CD4-positive, alpha-beta T cell treated with Interleukin-6 at 100 ng/mL for 8 hours (primary cell): Measurements from ENCODE around the gene MUC2.

Experiments used
- DNase-seq: peaks from one replicate; pipeline ENCODE4 v3.0.0-alpha.2; 2020; ENCODE audit warnings: mixed read lengths, low spot score

The MUC2 gene

DNA sequence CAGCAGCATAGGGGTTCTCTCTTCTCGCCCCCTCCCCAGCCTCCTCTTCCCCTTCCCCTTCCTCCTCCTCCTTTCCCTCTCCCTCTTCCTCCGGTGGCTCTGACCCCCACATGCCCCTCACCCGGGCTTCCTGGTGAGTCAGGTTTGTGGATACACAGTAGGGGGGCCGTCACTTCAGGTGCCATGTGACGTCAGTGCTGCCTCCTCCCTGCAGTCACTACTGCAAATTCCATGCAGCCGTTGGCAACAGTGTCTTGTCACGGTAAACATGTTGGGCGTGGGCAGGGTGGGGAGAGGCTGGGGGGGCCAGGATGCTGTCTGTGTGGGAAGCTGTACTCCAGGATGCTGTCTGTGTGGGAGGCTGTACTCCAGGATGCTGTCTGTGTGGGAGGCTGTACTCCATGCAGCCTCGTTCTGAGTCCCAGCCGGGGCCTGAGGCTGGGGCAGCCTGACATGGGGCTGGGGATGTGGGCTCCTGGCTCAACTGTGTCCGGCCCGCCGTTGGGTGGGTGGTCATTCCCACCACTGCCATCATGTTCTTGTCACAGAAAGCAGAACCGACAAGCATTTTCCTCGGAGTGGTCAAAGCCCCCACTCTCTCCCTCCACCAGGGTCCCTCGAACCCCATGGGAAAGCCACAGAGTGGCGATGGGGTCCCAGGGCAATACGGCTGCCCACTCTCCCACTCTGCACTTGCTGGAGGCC, 2.4 kb upstream of the MUC2 start:
- no peak for DNase-seq

DNA sequence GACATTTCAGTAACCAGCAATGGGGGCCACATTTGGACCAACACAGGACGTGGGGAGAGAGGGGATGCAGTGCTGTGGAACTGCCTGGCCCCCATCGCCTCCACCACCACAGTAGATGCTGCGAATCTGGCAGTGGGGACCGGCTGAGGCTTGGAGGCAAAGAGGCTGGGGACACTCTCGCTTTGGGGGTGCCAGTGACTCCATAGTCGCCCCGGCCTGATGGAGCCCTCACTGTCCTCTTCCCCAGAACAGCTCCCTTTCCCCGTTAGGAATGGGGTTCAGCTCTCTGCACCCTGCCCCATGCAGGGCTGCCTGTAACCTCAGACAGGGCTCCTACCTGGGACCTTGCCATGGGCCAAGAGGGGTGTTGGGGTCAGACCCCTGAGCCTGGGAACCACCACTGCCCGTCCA, 1.8 kb upstream of the MUC2 start:
- DNase-seq: no peak

DNA sequence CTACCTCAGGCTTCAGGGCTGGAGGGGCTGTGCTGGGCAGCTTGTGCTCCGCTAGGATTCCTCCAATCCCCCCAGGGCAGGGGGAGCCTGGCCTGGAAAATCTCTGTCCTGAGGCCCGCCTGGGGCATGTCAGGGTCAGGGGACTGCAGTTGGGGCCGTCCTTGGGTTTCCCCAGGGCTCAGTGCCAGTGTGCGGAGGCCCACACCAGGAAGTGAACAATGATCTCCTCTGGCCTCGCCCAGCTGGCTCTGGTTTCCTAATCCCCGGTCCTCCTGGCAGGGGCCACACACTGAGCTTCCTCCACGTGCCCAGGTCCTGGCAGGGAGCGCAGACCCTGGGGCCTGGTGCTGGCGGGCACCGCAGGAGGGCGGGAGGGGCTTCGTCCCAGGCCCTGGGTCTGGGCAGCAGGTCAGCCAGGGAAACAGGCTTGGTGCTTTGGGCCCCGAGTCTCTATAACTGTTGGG, 1.4 kb upstream of the MUC2 start:
- no peak for DNase-seq

DNA sequence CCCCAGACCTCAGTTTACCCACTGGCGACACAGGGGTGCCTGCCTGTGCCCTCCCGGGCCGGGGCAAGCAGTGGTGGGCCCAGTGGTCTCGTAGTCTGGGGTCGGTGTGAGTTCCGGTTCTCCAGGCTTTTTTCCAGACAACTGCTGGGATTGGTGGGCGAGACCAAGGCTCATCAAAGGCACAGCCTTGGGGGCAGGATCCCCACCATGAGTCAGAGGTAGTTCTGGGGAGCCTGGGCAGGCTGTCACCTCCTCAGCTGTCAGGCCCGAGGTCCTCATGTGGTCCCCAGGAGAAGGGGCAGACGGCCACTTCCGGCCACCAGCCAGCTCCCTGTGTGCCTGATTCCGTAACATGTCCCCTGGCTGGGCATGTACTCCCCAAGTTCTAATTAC, 827 bp upstream of the MUC2 start:
- DNase-seq: no peak

DNA sequence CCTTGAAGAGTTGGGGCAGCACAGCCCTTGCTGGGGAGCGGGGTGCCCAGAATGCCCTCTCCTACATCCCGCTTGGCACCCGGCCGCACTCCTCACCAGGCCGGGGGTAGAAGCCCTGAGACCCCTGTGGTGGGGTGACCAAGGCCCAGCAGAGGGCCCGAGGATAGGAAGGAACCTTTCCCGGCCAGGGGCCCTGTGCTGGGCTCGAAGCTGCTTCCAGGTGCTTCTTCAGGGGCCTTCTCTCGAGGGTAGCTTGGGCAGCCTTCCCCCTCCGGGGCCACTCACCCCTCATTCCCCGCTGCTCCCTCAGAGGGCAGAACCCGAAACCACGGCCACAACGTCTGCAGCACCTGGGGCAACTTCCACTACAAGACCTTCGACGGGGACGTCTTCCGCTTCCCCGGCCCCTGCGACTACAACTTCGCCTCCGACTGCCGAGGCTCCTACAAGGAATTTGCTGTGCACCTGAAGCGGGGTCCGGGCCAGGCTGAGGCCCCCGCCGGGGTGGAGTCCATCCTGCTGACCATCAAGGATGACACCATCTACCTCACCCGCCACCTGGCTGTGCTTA, 752 bp downstream of the MUC2 start:
- no peak for DNase-seq

DNA sequence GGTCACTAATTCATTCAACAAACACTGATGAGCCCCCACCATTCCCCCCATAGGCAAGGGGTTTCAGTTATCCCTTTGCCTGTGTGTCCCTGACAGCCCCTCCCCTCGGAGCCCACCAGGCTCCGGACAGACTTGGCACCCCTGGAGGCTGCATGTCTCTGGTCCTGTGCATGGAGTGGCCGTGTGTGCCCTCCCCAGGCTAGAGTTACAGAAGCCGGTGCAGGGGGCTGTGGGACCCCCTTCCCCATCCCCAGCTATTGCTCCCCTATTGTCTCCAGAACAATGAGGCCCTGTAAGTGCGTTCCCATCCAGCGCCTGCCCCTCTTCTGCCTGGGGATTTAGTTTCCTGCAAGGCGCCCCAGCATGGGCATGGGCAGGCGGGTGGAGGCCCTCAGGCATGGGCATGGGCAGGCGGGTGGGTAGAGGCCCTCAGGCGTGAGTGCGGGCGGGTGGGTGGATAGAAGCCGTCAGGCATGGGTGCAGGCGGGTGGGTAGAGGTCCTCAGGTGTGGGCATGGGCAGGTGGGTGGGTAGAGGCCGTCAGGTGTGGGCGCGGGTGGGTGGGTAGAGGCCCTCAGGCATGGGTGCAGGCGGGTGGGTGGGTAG, 1.5 kb downstream of the MUC2 start:
- DNase-seq: no peak

DNA sequence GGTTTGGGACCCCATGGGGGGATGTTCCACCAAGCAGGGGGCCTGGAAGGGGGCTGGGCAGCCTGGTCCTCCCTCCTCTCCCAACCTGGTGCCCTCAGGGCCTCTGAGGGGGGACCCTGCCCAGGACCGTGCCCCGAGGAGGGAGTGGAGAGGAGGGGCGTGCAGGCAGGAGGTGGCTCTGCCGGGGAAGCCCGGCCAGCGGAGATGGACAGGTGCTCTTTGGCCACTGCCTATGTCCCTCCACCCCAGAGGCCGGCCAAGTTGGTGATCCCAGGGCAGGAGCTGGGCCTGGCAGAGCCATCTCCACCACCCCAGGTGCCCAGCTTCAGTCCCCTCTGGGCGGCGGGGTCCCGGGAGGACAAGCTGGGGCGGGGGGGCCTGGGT, 2.4 kb downstream of the MUC2 start:
- DNase-seq: no peak

DNA sequence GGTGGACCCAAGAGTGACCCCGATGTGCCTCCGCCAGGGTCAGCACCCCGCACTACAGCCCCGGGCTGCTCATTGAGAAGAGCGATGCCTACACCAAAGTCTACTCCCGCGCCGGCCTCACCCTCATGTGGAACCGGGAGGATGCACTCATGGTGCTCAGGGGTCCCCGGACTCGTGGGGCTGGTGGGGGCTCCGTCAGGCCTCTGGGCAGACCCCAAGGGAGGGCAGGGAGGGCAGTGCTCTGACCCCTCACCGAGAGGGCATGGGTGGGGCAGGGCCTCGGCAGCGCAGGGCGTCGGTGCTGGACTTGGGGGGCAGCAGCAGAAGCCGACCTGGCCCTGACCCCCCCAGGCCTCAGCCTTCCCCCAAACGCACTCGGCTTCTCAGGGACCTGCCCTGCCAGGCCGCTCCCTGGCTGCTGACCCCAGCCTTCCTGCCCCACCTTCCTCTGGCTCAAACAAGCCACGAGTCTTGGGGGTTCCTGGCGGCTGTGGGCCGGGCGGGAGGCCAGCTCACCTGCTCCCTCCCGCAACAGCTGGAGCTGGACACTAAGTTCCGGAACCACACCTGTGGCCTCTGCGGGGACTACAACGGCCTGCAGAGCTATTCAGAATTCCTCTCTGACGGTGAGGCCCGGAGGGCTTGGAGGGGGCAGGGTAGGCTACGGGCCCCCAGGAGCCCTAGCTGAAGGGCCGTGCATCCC, 2.9 kb downstream of the MUC2 start:
- no peak for DNase-seq

DNA sequence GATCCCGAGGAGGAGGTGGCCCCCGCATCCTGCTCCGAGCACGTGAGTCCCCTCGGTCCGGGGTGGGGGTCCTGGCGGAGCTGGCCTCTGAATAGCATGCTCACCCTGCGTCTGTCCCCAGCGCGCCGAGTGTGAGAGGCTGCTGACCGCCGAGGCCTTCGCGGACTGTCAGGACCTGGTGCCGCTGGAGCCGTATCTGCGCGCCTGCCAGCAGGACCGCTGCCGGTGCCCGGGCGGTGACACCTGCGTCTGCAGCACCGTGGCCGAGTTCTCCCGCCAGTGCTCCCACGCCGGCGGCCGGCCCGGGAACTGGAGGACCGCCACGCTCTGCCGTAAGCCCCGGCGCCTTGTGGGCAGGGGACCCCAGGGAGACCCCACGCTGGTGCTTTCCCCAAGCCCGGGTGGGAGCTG, 3.5 kb downstream of the MUC2 start:
- no peak for DNase-seq

DNA sequence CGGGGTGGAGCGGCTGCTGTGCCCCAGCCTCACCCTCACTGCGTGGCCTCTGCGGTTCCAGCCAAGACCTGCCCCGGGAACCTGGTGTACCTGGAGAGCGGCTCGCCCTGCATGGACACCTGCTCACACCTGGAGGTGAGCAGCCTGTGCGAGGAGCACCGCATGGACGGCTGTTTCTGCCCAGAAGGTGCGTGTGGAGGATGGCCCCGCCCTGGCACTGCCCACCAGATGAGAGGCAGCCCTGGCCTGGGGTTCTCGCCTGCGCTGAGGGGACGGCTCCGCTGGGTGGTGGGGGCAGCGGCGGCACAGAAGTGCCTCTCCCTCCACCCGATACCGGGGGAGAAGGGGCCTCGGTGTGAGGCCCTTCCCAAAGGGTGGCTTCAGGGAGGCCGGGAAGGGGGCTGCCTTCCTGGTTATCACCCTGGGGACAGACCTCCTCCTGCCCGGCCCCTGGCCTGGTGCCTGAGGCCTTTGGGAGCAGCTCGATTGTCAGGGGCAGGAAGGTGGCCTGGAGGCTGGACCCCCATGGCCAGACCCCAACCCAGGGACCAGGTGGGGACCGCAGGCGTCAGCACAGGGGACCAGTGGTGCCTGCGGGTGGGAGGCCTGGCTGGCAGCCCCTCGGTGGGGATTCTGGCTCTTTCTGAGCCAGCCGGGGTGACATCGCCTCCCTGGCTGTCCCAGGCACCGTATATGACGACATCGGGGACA, 7.1 kb downstream of the MUC2 start:
- no peak for DNase-seq

DNA sequence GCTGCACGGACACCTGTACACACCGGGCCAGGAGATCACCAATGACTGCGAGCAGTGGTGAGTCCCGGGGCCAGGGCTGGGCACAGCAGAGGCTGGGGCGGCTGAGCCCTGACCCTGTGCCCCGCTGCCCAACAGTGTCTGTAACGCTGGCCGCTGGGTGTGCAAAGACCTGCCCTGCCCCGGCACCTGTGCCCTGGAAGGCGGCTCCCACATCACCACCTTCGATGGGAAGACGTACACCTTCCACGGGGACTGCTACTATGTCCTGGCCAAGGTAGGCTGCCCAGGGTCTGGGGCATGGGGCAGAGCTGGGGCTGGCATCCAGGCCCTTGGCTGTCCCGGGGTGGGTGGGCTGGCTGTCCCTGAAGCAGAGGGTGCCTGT, 7.7 kb downstream of the MUC2 start:
- no peak for DNase-seq

DNA sequence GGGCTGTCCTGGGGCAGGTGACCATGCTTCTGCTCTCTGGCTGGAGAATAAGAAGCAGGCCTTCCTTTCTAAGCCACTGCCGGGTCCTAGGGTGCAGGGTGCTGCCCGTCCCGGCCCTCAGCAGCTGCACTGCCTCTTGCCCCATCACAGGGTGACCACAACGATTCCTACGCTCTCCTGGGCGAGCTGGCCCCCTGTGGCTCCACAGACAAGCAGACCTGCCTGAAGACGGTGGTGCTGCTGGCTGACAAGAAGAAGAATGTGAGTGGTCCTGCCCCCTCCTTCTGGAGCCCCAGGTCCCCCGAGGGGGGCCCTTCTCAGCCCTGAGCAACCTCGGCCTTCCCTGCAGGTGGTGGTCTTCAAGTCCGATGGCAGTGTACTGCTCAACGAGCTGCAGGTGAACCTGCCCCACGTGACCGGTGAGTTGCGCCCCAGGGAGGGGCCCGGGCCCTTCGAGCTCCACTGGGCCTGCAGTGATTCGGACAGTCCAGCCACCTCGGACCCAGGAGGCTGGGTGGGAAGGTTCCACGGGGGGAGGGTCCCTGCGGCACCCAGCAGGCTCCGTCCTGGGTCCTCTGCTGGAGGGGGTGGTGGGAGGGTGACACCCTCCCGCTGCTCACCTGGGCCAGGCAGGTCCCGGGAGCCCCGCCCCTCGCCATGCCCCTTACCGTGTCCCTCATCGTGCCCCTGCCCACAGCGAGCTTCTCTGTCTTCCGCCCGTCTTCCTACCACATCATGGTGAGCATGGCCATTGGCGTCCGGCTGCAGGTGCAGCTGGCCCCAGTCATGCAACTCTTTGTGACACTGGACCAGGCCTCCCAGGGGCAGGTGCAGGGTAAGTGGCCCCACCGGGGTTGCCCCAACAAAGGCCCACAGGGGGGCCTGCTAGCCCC, 8.3 kb downstream of the MUC2 start:
- no peak for DNase-seq

DNA sequence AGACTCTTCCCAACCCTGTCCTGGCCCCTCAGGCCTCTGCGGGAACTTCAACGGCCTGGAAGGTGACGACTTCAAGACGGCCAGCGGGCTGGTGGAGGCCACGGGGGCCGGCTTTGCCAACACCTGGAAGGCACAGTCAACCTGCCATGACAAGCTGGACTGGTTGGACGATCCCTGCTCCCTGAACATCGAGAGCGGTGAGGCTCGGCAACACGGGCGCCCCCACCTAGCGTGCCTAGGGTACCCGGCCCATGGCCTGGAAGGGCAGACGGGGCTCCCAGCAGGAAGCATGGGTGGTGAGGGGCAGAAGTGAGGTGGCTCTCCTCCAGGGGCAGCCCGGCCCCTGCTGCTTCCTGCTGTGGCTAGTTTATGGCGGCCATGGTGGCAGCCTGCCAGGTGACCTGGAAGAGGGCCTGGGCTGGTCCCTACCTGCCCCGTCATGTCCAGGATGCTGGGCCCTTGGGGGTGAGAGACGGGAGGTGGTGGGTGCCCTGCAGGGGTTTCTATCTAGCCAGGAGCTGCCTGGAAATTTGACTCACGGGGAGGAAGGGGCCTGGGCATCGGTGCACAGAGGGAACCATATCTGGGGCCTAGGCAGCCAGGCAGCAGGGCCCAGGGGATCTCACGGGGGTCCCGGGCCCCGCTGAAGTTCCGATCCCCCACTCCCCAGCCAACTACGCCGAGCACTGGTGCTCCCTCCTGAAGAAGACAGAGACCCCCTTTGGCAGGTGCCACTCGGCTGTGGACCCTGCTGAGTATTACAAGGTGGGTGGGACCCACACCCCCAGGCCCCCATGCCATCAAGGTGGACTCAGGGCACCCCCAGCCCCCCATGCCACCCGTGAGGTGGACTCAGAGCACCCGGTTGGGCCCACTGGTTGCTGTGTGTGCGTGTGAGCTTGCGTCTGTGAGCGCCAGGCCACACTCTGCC, 9.2 kb downstream of the MUC2 start:
- DNase-seq: no peak

DNA sequence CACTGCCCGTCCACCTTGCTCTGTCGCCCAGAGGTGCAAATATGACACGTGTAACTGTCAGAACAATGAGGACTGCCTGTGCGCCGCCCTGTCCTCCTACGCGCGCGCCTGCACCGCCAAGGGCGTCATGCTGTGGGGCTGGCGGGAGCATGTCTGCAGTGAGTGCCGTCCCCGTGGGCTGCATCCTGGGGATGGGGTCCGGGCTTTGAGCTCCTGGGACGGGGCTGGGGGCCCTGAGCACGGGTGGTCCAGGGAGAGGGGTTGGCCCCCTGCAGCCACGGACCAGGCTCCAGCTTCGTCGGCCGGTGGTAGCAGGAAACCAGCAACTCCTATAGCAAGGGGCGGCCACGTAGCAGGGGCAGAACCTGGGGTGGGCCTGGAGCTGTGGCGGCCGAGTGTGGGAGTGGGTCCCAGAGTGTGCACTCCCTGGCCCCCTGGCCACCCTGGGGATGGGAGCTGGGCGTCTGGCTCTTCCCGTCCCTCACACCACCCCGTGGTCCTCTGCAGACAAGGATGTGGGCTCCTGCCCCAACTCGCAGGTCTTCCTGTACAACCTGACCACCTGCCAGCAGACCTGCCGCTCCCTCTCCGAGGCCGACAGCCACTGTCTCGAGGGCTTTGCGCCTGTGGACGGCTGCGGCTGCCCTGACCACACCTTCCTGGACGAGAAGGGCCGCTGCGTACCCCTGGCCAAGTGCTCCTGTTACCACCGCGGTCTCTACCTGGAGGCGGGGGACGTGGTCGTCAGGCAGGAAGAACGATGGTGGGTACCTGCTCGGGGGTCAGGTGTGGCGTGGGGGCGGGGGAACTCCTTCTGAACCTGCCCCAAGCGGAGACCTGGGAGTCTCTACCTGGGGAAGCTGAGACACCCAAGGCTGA, 10.1 kb downstream of the MUC2 start:
- no peak for DNase-seq

DNA sequence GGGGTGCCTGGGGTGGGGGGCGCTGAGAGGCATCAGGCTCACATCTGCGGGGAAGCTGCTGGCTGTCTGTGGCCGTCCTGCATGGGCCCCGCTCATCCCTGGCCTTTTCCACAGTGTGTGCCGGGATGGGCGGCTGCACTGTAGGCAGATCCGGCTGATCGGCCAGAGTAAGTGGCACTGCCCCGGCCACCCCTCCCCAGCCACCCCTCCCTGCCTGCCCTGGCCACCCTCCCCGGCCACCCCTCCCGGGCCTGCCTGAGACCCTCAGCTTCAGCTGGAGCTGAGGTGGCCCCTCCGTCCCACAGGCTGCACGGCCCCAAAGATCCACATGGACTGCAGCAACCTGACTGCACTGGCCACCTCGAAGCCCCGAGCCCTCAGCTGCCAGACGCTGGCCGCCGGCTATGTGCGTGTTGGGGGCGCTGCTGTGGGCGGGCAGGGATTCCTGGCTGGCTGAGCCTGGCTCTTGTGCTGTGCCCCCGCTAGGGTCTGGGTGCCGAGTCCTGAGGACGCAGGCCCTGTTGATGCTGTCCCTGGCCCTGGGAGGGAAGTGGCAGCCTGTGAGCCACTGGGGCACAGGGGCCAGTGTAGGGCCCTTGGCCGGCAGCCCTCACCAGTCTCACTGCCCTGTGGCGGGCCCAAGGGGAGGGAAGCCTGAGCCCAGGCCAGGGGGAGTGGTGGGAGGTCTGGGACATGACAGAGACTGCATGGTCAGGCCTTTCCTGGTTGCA, 10.9 kb downstream of the MUC2 start:
- no peak for DNase-seq

DNA sequence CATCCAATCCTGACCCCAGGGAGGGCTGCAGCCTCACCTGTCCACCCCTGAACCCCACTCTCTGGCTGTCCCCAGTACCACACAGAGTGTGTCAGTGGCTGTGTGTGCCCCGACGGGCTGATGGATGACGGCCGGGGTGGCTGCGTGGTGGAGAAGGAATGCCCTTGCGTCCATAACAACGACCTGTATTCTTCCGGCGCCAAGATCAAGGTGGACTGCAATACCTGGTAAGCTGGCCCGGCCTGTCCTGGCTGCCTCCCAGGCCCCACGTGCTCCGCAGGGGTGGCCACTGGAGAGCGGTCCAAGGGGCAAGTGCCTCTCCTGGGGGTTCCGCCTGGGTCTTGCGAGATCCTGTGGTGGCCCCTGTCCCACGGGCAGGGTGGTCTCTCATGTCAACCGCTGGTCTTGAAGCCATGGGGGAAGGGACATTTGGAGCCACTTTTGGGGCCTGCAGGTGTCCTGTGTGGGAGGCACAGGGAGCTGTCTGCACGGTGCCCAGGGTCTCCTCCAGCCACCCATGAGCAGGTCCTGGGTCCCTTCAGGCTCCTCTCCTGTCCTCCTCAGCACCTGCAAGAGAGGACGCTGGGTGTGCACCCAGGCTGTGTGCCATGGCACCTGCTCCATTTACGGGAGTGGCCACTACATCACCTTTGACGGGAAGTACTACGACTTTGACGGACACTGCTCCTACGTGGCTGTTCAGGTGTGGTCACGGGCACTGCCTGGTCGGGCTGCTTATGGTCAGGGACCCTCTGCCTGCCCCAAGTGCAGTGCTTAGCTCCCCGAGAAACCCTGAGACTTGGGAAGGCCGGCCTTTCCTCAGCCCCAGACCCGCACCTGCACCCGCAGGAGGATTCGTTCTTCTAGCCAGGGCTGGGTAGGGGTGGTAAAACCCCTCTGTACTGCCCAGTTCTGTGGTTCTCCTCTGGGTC, 11.8 kb downstream of the MUC2 start:
- no peak for DNase-seq

DNA sequence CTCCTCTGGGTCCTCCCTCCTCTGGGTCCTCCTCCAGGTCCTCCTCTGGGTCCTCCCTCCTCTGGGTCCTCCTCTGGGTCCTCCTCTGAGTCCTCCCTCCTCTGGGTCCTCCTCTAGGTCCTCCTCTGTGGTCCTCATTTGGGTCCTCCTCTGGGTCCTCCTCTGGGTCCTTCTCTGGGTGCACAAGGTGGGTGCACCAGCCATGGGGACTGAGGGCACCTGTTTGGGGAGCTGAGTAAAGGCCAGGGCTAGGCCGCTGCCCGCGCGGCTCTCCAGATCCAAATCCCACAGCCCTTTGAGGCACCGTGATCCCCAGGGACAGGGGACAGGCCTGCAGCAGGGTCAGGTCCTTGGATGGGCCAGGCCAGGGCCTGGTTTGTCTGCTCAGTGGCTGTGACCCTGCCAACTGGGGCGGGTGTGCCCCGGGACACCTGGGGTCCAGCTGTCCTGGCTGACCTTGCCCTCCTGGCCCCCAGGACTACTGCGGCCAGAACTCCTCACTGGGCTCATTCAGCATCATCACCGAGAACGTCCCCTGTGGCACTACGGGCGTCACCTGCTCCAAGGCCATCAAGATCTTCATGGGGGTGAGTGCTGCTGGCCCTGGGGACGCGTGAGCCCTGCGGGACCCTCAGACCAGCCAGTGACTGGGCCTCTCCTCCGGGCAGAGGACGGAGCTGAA, 12.7 kb downstream of the MUC2 start:
- DNase-seq: no peak
